ENCODE results near the gene F2R. TPM values are rescaled to one million over a fixed set of nuclear protein-coding genes. Genes with fewer than 3 reads are reported as not detected.

Gene F2R
- total and polyA plus RNA-seq, 10 of the 15 experiments (the other 5 are each of a cell fraction or from before 2014, with no cell fraction given) = 1.8 to 75.4 (median 8.0) TPM

GRCh38 chr5:76754668-76755078 lies 38.7 kb downstream of the F2R start:
- no peak overlapping the region for H3K4me3 ChIP-seq
- H3K36me3 ChIP-seq (ENCODE audit: control insufficient read depth in 2 of 2, insufficient read depth in 2 of 2, low read length in 1 of 2) = no peaks in the 10 kb centered on the region
- intact Hi-C loops (cut with micrococcal nuclease; ENCODE audit: unreplicated experiment) (no loop called here), in situ Hi-C loops (cut with MboI) (no loop called here)
- H3K9me3 ChIP-seq (replicated peaks; ENCODE audit: control insufficient read depth, insufficient read depth, low read length) = no peaks in the 10 kb centered on the region
- no peaks in the 10 kb centered on the region for H3K27me3 ChIP-seq (replicated peaks in 1 of 2; ENCODE audit: control insufficient read depth in 2 of 2, insufficient read depth in 2 of 2, low read length in 1 of 2)
- H3K9ac ChIP-seq (ENCODE audit: control insufficient read depth, insufficient read depth, low read length) = no peak overlapping the region
- no peak for FAIRE-seq
- CTCF ChIA-PET = interaction anchor here (2.6 kb wide), 1 partner anchor 13 kb away, joined by 6 read pairs; no protein-coding TSS in a partner anchor
- SMC1A ChIA-PET (ENCODE audit: uncharacterized antibody, unreplicated experiment) = interaction anchor here (0.8 to 2.7 kb wide), 5 partner anchors 10 to 23 kb away, joined by 3 to 10 read pairs (median 4); no protein-coding TSS in a partner anchor
- no peak for ATAC-seq
- POLR2A ChIA-PET = no interaction called here
- RAD21 ChIA-PET (ENCODE audit: unreplicated experiment) = no interaction called here
- H2AFZ ChIP-seq (ENCODE audit: control insufficient read depth, low read depth, low read length) = no peak overlapping the region
- BruUV-seq (replicated peaks) = no TSS peak
- no peaks in the 10 kb centered on the region for H3K4me1 ChIP-seq (ENCODE audit: control insufficient read depth, insufficient read depth, low read length)
- TF ChIP-seq CBFB (IDR thresholded peaks at IDR 0.05; ENCODE audit: low read depth) = no peak
- TF ChIP-seq HDAC2 (IDR thresholded peaks at IDR 0.05) = no peak
- no peak for TF ChIP-seq FOXM1 (IDR thresholded peaks at IDR 0.05; ENCODE audit: low read depth, low read length)
- no peak for TF ChIP-seq SUZ12 (IDR thresholded peaks at IDR 0.05; ENCODE audit: unreplicated experiment)
- no peak for TF ChIP-seq HSF1 (IDR thresholded peaks at IDR 0.05; ENCODE audit: low read depth, low read length)
- TF ChIP-seq, protein P1, sequence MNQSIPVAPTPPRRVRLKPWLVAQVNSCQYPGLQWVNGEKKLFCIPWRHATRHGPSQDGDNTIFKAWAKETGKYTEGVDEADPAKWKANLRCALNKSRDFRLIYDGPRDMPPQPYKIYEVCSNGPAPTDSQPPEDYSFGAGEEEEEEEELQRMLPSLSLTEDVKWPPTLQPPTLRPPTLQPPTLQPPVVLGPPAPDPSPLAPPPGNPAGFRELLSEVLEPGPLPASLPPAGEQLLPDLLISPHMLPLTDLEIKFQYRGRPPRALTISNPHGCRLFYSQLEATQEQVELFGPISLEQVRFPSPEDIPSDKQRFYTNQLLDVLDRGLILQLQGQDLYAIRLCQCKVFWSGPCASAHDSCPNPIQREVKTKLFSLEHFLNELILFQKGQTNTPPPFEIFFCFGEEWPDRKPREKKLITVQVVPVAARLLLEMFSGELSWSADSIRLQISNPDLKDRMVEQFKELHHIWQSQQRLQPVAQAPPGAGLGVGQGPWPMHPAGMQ (IDR thresholded peaks at IDR 0.05; ENCODE audit: borderline replicate concordance) = no peak
- no peak for TF ChIP-seq WRNIP1 (IDR thresholded peaks at IDR 0.05; ENCODE audit: borderline replicate concordance, low read depth, low read length)
- no peak for TF ChIP-seq POLR2AphosphoS2 (IDR thresholded peaks at IDR 0.05; ENCODE audit: low read depth, low read length)
- no peak for TF ChIP-seq ZNF622 (IDR thresholded peaks at IDR 0.05)
- TF ChIP-seq SPI1 (IDR thresholded peaks at IDR 0.05; ENCODE audit: borderline replicate concordance, insufficient read depth, low read depth, low read length) = no peak
- TF ChIP-seq GABPA (IDR thresholded peaks at IDR 0.05; ENCODE audit: low read depth) = no peak
- no peak for TF ChIP-seq BACH1 (IDR thresholded peaks at IDR 0.05; ENCODE audit: borderline replicate concordance)
- TF ChIP-seq EGR1 (IDR thresholded peaks at IDR 0.05; ENCODE audit: borderline replicate concordance in 1 of 2, low read depth in 2 of 2, low read length in 2 of 2) = no peak
- no peak for TF ChIP-seq RCOR1 (conservative IDR thresholded peaks at IDR 0.05; ENCODE audit: low read depth, low read length)
- no peak for TF ChIP-seq SMC3 (IDR thresholded peaks at IDR 0.05; ENCODE audit: borderline replicate concordance, low read length)
- TF ChIP-seq, protein P2, sequence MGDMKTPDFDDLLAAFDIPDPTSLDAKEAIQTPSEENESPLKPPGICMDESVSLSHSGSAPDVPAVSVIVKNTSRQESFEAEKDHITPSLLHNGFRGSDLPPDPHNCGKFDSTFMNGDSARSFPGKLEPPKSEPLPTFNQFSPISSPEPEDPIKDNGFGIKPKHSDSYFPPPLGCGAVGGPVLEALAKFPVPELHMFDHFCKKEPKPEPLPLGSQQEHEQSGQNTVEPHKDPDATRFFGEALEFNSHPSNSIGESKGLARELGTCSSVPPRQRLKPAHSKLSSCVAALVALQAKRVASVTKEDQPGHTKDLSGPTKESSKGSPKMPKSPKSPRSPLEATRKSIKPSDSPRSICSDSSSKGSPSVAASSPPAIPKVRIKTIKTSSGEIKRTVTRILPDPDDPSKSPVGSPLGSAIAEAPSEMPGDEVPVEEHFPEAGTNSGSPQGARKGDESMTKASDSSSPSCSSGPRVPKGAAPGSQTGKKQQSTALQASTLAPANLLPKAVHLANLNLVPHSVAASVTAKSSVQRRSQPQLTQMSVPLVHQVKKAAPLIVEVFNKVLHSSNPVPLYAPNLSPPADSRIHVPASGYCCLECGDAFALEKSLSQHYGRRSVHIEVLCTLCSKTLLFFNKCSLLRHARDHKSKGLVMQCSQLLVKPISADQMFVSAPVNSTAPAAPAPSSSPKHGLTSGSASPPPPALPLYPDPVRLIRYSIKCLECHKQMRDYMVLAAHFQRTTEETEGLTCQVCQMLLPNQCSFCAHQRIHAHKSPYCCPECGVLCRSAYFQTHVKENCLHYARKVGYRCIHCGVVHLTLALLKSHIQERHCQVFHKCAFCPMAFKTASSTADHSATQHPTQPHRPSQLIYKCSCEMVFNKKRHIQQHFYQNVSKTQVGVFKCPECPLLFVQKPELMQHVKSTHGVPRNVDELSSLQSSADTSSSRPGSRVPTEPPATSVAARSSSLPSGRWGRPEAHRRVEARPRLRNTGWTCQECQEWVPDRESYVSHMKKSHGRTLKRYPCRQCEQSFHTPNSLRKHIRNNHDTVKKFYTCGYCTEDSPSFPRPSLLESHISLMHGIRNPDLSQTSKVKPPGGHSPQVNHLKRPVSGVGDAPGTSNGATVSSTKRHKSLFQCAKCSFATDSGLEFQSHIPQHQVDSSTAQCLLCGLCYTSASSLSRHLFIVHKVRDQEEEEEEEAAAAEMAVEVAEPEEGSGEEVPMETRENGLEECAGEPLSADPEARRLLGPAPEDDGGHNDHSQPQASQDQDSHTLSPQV (IDR thresholded peaks at IDR 0.05) = no peak
- no peak for TF ChIP-seq NR2C1 (IDR thresholded peaks at IDR 0.05)
- DNase-seq (ENCODE audit: low read depth, low spot score) = no peak
- no peaks in the 10 kb centered on the region for H4K20me1 ChIP-seq (ENCODE audit: control insufficient read depth, insufficient read depth)
- WGBS (ENCODE audit: insufficient coverage, insufficient replicate concordance, low lambda C conversion rate, missing lambda C conversion rate) = 72% methylated on average over 3 of the region's 3 CpGs
- H3K4me2 ChIP-seq (ENCODE audit: control insufficient read depth, insufficient read depth) = no peak overlapping the region
- no peaks in the 10 kb centered on the region for H3K79me2 ChIP-seq (ENCODE audit: control insufficient read depth, insufficient read depth, low read length)
- H3K27ac ChIP-seq (ENCODE audit: control insufficient read depth, insufficient read depth) = no peak overlapping the region
